EL (cell line): ENCODE data around the gene ACTL6A.

Source experiments
- DNase-seq: peaks from one replicate; pipeline ENCODE4 v3.0.0-alpha.2; 2016

The ACTL6A gene

DNA sequence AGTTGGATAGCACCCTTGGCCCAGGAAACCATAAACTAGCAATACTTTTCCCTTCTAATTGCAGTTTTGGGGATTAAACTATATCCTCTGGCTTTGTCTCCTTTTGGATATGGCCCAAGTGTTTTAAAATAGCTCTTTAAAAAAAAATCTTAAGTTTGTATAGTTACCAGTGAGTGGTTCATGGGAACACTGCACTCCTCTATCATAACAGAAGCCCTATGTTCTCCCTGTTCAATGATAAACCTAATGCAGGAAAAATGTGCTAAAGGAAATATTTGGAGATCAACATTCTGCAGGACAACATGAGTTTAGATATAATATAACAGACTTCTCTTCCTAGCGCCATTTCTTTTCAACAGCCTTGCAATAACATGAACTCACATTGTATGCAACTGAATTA lies 28.6 kb downstream of the ACTL6A start:
- no peak for DNase-seq

DNA sequence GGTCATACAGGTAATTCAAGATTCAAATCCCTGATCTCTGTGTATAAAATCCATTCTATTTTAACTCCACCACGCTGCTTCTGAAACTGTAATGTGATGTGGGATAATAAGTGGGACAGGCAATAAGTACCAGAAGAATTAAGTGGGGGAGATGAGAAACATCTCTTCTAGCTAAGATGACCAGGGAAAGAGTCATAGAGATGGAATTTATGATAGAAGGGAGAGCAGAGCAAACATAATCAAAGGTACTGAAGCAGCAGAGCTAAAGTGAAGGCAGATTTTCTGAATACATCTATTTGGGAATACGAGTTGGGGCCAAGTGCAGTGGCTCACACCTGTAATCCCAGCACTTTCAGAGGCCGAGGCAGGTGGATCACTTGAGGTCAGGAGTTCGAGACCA lies 36.8 kb downstream of the ACTL6A start:
- DNase-seq, result peak; percentile 36

DNA sequence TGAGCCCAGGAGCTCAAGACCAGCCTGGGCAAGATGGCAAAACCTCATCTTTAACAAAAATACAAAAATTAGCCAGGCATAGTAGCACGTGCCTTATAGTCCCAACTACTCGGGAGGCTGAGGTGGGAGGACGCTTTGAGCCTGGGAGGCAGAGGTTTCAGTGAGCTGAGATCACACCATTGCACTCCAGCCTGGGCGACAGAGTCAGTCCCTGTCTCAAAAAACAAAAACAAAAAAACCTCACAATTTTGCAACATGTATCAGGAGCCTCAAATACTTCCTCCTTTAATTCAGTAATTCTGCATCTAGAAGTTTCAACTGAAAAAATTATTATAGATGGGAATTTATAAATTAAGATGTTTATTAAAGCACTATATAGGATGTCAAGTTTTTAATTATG lies 40.6 kb downstream of the ACTL6A start:
- no peak for DNase-seq

DNA sequence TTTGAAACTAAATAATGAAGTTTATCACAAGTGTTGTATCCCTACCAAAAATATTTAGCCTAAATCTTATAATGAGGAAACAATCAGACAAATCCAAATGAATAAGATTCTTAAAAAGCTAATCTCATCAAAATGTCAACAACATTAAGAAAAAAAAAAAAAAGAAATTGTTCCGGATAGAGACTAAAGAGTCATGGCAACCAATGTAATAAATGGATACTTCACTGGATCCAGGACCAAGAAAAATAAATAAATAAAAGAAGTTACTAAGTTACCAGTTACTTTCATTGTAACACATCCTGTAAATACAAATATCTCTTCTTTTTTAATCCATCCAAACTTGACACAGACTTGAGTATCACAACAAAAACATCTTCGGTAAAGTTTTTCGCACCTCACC lies 41.1 kb downstream of the ACTL6A start:
- no peak for DNase-seq

DNA sequence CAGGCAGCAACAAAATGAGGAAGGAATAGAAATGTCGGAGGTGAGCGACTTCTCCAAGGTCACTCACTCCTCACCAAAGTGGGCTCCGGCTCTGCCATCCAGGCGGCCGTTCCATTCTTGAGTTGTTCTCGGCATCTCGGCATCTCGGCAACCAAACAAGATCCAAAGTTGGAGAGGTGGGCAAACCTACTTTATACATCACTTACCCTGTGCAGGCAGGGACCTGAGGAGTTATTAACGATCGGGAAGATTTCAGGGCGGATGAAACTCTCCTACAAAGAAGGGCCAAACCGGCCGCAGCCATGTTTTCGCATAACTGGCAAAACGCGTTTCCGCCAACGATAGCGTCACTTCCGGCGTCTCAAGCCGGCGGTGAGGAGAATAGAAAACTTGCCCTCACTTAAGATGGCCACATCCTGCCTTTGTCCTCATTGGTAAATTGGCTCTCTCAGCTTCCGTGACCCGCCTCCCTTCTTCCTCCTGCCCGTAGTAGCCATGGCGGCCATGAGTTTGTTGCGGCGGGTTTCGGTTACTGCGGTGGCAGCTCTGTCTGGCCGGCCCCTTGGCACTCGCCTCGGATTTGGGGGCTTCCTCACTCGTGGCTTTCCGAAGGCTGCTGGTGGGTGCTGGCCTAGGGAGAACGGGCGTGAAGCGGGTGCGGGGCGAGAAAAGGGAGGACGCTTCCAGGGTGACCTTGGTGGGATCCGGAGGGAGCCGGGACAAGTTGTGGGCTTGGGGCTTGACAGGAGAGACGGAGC lies 41.8 kb downstream of the ACTL6A start, which contains the start of the genes MRPL47 and NDUFB5:
TSS of gene MRPL47 (minus strand) at position 318 of the 758 bp plus-strand sequence. CDS start at position 304, 14 bp downstream.
TSS of gene NDUFB5 (plus strand) at position 474 of the 758 bp plus-strand sequence. CDS start at position 496, 22 bp downstream.
- peak; percentile 96 for DNase-seq

DNA sequence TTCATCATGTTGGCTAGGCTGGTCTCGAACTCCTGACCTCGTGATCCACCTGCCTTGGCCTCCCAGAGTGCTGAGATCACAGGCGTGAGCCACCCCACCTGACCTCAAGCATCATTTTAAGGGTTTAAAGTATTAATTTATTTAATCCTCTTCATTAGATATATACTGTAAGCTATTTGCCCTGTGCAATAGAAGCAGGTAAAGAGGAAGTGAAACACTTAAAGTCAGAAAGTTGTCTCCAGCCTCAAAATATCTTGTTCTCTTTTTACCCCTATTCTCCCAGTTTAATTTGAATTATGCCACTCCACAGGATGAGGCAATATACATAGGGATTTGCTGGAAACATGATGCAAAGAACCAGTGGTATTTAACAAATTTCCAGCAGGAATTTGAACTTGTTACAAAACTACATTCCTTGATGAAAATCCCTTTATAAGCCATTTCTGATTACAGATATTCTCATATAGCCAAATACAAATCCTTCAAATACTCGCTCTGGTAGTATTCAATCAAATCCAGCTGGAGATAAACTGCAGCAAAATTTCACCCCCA lies 43.9 kb downstream of the ACTL6A start:
- no peak for DNase-seq

DNA sequence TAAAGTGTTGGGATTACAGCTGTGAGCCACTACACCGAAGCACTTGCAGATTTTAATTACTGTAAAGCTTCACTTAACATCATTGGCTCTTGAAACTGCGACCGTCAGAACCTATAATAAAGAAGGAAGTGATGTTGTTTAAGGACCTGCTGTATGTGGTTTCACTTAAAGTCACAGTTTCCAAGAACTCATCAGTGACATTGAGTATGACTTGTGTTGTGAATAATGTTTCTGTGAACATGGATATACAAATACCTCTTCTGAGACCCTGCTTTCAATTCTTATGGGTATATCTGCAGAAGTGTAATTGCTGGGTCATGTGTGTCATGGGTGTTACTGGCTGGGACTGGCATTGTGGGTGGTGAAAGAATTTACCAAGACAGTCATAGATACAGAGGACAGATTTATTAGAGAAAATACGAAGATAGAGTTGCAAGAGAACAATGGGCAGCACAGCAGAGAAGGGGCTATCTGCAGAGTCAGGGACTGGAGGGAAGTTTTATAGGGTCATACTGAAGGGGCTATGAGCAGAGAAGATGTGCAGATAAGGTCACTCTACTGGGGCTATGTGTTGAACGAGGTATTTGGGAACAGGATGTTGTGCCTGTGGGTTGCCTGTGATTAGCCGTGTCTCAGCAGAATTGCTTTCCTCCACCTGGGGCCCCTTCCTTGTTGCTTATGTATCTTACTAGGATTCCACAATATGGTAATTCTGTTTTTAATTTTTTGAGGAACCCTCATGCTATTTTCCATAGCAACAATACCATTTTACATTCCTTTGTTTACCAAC lies 46.4 kb downstream of the ACTL6A start:
- DNase-seq, result no peak

DNA sequence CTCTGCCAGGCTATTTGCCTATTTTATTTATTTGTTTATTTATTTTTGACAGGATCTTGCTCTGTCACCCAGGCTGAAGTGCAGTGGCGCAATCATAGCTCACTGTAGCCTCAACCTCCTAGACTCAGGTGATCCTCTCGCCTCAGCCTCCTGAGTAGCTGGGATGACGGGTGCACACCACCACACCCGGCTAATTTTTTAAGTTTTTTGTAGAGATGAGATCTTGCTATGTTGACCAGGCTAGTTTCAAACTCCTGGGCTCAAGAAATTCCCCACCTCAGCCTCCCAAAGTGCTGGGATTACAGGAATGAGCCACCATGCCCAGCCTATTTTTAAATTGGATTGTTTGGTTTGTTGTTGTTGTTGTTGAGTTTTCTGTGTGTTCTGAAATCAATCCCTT lies 47.3 kb downstream of the ACTL6A start:
- no peak for DNase-seq

DNA sequence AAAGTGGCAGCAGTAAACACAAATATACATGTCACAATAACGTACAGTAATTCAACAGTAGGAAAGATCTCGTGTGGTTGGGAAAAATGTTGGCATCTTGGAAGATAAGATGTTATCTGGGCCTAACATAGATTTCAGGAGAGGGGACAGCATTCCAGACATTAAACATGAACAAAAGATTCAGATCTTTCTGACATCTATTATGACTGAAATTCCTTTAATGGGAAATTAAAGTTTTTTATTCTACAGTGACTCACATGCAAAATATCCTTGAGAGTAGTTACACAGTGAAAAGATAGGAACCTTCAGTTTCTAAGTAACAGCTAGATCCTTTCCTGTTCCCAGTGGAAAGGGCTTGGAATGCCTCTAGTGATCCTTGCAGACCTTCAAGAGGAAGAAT lies 51.1 kb downstream of the ACTL6A start:
- peak; percentile 73 for DNase-seq

DNA sequence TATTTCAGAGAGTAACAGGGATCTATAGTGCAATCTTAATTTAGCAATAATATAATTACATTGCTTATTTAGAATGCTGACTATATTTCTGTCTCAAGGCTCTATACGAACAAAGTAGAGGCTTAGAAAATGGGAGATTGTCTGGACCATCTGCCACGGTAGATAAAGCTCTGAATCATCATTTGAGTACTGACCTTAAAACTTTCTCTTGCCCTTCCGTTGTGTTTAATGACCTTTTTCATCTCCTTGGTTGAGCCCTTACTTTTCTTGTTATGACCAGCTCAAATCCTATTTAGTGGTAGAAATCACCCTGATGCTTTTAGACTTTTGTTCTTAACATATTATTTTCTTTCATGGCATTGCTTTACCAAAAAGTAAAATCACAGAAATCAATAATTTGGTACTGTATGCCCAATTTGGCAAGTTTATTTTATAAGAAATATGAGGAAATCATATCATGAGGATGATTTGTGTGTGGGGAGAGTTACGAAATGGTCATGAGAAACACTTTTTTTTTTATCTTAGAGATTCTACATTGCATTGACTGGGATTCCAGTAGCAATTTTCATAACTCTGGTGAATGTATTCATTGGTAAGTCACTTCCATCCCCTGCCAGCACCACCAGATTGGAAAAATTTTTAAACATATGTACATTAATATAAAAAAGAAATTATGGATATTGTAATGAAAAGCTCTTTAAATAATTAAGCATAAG lies 52.9 kb downstream of the ACTL6A start:
- DNase-seq, result peak; percentile 3

DNA sequence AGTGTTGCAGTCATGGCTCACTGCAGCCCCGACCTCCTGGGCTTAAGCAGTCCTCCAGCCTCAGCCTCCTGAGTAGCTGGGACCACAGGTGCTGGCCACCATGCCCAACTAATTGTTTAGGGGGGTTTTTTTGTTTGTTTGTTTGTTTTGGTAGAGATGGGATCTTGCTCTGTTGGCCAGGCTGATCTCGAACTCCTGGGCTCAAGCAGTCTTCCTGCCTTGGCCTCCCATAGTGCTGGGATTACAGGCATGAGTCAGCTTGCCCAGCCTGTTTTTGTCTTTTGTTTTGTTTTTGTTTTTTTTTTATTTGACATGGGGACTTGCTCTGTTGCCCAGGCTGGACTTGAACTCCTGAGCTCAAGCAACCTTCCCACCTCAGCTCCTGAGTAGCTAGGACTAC lies 59.3 kb downstream of the ACTL6A start:
- no peak for DNase-seq

DNA sequence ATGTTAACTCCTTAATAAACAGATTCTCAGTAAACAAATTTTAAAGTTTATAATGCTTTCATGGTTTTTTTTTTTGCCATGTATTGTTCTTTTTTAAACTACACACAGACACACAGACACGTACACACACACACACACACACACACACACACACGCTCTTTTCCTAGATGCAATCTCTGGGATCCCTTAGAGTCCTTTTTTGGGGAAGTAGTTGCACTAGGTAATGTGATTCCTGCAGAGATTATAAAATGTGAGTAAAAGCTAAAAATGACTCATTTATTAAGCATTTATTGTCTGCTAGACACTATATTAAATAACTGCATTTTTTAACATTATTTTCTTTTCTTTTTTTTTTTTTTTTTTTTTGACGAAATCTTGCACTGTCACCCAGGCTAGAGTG lies 61.7 kb downstream of the ACTL6A start:
- DNase-seq, result peak; percentile 23

DNA sequence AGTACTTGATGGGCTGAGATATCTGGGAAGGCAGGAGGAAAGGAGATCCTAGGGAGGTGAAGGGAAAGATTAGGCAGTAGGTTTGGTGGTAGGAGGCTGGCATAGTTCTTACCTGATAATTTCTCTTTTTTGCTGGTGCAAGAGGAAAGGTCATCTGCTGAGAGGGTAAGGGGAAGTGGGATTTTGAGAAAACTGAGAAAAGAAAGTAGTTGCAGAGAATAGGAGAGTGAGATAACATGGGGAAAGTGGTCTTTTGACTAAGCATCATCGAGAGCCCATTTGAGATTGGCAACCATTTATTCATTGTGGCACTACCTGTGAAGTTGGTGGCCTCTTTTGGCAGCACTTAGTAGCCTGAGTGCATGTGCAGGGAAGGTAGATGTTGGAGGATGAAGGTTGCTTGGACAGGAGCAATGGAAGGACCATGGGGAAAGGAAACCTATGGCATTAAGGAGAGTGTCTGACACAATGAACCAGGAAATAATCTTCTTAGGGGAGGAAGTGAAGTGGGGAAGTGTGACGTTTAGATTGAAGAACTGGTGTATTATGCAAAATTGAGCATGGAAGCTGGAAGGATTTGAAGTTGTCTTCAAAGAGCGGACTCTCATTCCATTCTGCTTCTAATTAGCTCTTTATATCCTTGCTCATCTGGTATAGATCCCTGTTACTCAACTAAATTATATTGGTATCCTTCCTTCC lies 68.2 kb downstream of the ACTL6A start:
- DNase-seq, result no peak
